OCI-M2 (cell line): ENCODE results near the gene GDAP1L1.
"Not testable (repeated sequence)": the region's sequence is repeated elsewhere in the genome, so short reads cannot be mapped to it uniquely, and the experiment has no call there.

Source experiments
- DNase-seq: peaks from one replicate; lab custom pipeline; 2025; ENCODE audit not compliant: unreplicated experiment; lab: John Stamatoyannopoulos, UW

The GDAP1L1 gene

DNA sequence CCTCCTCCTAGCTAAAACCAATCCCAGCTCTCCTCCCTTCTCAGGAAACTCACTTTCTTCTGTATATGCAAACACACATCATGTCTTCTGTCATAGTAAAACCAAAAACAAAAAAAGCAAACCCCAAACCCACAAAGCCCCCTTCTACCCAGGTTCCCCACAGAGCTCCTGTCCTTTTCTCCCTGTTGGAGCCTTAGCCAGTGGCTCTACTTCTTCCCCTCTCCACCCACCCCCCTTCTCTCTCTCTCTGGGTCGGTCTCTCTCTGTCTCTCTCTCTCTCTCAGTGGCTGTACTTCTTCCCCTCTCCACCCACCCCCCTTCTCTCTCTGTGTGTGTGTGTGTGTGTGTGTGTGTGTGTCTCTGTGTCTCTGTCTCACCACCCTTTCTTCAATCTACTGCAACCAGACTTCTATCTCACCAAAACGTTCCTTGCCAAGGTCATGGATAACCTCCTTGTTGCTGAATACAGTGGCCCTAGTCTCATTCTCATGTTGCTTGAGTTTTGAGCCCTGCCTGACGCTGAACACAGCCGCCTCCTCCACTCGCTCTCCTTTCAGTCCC, 27.9 kb upstream of the GDAP1L1 start:
- DNase-seq: no peak

DNA sequence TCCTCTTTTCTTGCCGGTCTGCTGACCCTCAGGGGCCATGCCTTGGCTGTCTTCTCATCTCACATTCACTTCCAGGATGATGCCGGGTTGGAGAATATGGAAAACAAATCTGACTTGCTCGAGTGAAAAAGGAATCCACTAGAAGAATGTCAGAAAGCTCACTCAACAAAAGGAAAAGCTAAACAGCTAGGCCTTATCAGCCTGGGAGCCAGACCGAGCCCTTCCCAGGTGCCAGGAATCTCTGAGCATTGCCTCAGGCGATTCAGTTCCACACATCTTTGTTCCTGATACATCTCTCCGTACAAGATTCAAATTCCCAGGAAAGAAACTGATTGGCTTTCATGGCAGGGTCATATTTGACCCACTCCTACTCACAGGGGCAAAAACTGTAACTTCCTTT, 27.3 kb upstream of the GDAP1L1 start:
- no peak for DNase-seq

DNA sequence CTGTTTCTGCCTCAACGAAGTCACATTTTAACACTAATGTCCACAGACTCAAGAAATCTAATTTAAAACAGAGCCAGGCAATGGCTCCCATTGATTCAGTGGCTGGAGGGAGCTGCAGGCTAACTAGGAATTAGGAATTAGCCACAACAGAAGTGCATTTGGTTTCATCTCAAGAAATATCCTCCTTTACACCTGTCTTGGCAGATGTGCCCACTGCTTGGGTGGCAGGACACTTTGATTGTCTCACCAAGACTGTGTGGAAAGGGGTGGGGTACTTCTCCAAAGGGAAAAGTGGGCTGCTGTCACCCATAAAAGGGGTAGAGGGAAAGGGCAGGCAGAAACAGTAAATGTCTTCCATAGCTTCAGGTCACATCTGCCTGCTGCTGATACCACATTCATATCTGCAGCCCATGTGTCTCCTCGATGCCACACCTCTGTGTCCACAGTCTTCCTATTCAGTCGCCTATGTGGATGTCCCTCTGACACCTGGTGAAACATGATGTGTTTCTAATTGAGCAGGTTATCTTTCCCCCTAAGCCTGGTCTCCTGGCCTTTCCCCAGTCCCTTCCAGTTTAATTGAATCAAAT, 25.6 kb upstream of the GDAP1L1 start:
- DNase-seq: no peak

DNA sequence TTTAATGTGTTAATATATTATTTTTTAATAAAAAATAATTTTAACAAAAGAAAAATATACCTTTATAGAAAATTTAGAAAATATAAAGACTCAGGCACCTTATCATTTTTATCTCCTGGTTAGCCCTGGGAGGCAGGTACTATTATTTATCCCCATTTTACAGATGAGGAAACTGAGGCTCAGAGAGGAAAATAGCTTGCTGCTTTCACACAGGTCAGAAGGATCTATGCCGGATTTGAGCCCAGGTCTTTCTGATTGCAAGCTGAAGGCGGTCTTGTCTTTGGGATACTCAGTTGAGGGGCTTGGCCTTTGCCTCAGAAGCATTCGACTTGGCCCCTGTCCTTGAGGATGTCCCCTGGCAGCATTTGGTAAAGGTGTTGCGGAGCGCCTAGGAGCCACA, 25.1 kb upstream of the GDAP1L1 start:
- no peak for DNase-seq

DNA sequence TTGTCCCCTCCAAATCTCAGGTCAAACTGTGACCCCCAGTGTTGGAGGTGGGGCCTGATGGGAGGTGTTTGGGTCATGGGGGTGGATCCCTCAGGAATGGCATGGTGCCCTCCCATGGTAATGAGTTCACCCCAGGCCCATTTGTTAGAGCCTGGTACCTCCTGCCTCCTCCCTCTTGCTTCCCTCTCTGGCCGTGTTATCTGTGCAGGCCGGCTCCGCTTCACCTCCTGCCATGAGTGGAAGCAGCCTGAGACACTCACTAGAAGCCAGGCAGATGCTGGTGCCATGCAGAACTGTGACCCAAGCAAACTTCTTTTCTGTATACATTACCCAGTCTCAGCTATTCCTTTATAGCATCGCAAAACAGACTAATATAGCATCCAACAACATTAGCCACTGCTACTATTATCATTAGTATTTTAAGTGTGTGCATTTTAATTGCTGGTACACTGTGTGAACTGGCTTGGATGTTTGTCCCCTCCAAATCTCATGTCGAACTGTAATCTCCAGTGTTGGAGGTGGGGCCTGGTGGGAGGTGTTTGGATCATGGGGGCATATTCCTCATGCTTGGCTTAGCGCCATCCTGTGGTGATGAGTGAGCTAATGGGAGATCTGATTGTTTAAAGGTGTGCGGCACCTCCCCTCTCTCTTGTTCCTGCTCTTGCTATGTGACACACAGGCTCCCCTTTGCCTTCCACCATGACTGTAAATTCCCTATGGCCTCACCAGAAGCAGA, 24.3 kb upstream of the GDAP1L1 start:
- no peak for DNase-seq

DNA sequence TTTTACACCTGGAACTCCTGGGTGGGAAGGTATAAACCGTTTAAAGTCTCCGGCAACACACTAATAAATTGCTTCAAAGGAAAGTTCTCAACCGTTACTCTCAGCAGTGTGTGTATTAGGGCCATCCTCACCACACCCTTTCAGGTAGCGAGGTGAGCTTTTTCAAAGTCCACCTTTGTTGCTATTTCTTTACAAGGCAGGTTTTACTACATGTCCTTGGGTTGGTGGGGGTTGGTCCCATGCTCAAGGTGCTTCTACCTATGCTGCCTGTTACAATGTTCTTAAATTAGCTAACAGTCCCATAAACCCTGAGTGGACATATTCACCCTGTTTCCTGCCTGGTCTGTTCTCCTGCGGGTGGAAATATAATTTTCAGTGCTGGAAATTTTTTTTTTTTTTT, 23.4 kb upstream of the GDAP1L1 start:
- no peak for DNase-seq

DNA sequence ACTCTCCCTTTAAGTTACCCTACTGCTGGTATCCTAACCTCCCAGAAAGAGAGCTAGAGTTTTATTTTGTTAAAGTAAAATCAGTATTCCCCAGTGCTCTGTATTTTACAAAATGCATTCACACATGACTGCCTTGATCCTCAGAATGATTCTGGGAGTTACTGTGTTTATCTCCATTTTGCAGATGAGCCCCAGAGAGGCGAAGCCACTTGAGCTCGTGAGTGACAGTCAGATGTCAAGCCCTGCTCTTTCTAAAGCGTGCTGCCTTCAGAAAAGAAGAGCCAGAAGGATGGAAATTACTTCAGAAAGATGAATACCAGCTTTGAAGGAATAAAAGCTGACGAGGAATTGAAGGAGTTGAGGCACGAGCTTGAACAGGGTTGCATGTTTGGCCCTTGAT, 22.5 kb upstream of the GDAP1L1 start:
- no peak for DNase-seq

DNA sequence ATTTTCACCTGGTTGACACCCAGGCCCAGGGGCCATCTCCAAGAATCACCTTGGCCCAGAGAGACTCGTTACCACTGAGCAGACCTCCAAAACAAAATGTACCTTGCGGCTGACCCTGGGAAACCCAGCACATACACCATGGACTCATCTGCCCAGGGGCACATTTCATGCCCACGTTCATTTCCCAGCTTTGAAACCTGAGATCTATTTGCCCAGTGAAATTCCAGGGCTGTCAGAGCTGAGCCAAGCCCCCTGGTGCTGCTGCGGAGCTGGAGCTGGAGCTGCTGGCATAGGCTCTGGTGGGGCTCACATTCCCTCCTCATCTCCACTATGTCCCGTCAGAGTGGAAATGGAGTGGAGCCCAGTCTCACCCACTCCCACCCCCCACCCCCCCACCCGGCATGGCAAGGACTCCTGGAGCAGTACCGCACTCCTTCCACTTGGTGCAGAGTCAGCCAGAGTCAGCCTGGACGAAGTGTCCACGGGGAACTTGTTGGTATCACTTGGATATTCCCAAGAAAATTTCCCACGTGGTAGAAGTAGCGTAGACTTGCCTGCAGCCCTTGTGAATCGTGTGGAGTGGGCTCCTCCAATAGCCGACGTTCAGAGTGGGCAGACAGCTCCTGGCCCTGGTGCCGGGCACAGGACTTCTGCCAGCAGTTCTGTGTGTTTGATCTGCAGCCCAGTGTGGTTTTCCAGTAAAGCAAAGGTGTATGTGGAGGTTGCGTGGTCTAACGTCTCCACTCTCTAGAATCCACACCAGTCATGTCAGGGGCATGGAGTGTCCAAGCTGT, 18.4 kb upstream of the GDAP1L1 start:
- DNase-seq: no peak

DNA sequence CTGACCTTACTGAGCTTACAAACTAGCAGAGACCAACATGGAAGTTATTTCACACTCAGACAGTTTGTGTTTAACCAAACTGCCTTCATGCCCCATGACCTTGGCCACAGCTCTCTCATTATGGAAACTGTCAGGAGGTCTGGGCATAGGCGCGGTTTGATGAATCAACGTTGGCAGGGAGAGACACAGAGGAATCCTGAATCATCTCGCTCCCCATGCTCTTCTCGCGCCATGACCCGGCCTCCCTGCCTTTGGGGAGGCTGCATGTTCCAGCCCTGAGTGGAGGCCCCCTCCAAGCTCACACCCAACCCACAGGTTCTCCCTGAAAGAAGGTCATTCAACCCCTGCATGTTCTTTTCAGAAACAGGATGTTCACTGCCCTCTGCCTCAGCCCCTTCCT, 15.9 kb upstream of the GDAP1L1 start:
- DNase-seq: no peak

DNA sequence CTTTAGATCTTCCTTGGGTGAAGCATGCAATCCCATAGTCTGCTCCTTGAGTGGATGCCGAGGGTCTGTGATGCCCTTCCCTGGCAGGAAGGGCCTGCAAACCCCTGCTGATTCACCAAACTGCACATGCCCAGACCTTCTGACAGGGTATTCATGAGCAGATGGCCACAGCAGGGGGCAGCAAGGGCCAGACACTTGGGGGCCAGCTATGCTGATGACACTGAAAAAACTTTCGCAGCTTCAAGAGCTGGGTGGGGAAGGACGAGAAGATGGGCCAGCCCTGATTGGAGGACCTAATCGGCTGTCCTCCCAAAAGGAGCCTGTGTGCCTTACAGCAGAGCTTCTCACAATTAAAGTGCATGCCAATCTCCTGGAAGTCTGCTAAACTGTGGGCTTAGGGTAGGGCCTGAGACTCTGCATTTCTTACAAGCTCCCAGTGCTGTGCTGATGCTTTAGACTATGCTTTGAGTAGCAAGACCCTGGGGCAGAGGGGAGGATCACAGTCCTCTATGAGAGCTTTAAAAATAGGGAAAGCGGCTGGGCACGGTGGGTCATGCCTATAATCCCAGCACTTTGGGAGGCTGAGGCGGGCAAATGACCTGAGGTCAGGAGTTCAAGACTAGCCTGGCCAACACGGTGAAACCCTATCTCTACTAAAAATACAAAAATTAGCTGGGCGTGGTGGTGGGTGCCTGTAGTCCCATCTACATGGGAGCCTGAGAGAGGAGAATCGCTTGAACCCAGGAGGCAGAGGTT, 15.2 kb upstream of the GDAP1L1 start:
- DNase-seq: no peak

DNA sequence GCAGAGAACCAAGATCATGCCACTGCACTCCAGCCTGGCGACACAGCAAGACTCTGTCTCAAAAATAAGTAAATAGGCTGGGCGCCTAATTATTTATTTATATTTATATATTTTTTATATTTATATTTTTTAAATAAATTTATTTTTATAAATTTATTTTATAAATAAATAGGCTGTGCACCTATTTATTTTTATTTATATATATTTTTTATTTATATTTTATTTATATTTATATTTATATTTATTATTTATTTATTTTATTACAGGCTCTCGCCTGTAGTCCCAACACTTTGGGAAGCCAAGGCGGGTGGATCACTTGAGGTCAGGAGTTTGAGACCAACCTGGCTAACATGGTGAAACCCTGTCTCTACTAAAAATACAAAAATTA, 14.6 kb upstream of the GDAP1L1 start:
- not testable (repeated sequence) for DNase-seq

DNA sequence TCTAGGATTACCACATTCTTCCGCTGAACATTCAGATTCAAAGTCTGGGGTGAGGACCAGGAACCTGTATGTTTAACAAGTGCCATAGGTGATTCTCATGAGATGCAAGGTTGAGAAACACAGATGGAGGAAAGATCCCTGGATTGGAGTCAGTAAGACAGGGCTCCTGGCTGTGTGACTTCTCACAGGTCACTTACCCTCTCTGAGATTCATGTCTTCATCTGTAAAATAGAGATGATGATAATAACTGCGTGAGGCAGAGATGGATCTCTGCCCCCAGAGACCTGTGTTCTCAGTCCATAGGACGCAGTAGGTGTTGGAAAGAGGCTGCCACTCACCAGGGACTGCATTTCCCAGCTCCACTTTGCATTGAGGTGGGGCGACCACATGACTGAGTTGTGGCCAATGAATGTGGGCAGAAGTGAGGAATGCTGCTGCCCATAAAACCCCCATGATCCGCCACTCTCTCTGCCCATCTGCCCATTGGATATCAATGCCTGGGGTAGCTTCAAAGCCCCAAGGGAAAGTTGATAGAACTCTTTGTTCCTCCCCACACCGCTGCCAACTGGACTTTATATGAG, 13.6 kb upstream of the GDAP1L1 start:
- no peak for DNase-seq

DNA sequence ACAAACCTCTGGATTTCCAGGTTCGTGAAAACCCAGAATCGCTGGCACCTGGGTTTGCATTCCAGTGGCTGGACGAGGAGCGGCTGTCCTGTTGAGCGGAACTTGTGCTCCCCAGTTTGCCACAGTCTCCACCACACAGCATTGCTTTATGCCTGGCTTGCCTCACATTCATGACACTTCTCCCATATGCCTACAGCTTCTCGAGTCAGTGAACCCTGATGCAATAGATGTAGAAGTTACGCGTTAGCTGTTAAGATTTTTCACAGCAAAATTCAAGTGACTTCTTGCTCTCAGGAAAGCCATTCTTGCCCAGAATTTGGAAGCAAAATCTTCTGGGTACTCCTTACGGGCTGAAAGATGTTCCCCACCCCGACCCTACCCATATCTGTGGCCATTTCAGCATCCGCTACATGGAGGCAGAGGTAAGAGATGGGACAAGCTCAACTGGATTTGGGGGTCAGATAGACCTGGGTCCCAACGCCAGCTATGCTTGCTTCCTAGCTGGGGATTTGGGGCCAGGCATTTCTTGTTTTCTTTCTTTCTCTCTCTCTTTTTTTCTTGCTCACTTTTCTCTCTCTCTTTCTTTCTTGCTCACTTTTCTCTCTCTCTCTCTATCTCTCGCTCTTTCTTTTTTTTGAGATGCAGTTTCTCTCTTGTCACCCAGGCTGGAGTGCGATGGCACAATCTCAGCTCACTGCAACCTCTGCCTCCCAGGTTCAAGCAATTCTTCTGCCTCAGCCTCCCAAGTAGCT, 12.4 kb upstream of the GDAP1L1 start:
- no peak for DNase-seq

DNA sequence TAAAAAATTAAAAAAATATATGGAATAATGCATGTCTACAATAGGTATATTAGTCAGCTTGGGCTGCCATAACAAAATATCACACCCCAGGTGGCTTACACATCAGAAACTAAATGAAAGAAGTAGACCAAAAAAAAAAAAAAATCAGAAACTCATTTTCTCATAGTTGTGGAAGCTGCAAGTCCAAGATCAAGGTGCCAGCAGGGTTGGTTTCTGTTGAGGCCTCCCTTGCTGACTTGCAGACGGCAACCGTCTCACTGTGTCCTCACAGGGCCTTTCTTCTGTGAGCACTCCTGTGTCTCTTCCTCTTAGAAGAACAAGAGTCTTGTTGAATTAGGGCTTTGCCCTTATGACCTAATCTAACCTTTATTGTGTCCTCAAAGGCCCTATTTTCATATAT, 11.4 kb upstream of the GDAP1L1 start:
- no peak for DNase-seq

DNA sequence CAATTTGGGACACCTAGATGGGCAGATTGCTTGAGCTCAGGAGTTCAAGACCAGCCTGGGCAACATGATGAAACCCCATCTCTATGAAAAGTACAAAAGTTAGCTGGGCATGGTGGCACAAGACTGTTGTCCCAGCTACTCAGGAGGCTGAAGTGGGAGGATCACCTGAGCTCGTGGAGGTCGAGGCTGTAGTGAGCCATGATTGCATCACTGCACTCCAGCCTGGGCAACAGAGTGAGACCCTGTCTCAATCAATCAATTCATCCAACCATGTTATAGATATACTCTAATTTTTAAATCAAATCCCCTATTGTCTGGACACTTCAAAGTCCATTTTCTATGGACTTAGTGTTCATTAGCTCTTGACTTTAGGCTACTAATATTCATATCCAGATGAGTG, 10.3 kb upstream of the GDAP1L1 start:
- DNase-seq: not testable (repeated sequence)

DNA sequence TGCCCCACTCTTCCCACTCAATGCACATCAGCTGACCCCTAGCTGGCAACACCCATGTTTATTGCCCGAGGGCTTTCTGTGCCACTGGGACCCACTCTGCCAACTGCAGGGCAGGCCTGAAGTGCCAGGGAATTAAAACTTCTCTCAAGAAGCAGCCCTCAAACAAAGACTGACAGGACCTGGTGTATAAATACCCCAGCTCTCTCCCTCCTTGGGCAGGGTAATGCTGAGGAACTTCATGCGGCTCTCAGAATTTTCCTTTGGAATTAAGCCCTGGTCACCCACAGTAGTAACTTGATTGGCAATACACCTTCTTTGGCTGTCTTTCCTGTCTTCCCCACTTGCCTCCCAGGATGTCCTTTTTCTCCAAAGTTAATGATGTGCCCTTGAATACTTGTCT, 5.3 kb upstream of the GDAP1L1 start:
- DNase-seq: no peak

DNA sequence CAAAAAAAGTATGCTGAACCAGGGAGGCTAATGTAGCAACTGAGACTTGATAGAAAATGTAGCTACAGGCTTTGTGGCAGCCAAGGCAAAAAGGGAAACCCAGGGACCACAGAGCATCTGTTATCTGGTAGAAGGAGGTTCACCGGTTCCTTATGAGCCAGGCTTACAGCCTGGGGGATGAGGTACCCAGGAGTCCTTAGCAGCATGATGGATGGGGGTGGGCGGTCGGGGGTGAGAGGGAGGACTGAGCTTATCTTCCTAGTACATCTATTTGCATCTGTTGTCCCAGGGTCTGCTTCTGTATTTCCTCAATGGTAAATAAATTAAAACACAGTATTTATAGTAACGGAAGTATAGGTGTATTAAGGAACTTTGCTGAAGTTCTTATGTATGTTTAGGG, 1.1 kb upstream of the GDAP1L1 start:
- no peak for DNase-seq

DNA sequence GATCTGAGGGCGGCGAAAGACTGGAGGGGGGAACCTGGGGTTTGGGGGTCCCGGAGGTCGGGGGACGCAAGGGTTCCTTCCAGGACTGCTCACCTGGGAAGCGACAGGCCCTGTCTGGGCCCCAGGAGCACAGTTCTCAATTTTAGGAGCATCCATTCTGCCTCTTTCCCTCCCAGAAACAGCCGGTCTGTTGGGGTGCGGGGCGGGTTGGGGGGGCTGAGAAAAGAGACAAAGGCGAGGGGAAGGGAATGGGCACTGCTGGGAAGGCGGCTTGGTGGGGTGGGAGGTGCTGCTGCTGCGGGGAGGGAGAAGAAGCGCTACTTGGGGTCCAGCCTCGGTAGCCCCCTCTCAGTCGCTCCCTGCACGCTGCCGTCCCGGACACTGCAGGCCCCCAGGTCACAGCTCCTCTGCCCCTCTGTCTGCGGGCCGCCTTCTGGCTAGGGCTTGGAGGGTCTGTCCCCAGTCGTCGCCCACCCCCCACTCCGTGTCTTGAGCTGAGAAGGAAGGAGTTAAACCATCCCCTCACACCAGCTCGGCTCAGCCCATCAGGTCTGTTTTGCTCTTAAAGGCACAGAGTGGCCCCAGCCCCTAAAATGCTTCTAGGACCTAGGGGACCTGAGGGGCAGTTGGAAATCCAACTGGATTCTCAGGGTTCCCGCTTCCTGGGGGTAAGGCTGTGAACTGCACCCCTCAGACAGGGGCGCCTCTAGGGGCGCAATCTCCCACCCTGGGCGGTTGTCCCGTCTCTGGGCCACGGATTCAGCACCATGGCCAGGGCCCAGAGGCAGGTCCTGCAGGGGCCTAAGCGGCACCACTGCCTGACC, 690 bp downstream of the GDAP1L1 start:
- DNase-seq: no peak

DNA sequence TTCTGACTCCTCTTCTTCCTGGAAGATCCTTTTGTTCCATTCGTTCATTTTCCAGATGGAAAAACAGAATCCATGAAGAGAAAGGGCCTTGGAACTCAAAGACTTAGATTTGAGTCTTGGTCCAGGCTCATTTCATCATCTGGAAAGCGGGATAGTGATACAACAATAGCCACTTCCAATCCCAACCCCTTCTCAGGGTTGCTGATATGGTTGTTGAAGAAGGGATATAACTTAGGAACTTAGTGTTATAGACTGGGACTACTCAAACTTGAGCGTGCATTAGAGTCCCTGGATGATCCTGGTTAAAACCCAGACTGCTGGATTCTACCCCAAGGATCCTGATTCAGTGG, 1.3 kb downstream of the GDAP1L1 start:
- no peak for DNase-seq
